Measurements from ENCODE around the gene IL1A. TPM values are rescaled to one million over a fixed set of nuclear protein-coding genes. Genes with fewer than 3 reads are reported as not detected.
A peak's percentile ranks its signal among the peaks of the same experiment; 100 is the strongest.

The IL1A gene
- total RNA-seq, 1 donor from 2014 or later: 3.2 TPM

DNA sequence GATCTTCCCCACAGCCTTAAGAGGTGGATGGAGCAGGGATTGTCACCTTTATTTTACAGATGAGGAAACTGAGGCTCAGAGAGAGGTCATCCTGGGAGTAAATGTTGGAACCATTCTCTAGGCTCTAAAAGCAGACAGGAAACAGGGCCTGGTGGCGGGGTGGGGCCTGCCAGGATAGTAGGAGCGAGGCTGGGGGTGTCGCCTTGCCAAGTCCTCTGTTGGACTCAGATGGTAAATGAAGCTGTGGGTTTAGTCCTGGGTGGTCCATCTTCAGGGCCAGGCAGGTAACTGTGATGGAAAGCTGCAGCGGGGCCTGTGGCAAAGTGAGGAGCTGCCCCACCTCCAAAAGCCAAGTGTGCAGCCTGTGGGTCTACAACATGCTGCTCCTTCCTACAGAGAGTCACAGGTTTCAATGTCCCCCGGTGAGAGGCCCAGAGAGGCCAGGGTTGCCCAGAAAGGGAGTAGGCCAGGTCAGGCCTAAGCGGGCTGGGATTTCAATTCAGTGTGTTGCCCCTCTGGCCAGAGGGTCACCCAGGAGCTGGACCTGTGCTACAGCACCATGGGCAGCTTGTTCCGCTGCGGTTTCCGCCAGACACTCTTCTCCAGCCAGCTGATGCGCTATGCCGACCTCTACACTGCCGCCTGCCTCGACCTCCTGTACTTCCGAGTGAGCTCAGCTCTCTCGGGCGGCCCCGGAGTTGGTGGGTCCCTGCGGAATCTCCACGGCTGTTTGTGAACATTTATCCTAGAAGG is 56.8 kb downstream of the IL1A start:
- DNase-seq (ENCODE audit: low spot score): no peak
- Histone ChIP-seq H2AFZ (replicated peaks) (no peak overlapping the region), H3K27ac (no peak overlapping the region), H3F3A (ENCODE audit: low read depth) (no peaks in the 10 kb centered on the region), H3K9me3 (ENCODE audit: low read depth) (no peaks in the 10 kb centered on the region), H3K4me1 (no peaks in the 10 kb centered on the region), H3K4me3 (no peak overlapping the region), H3K4me2 (no peak overlapping the region), H3K9ac (no peak overlapping the region), H4K20me1 (ENCODE audit: low read depth) (no peaks in the 10 kb centered on the region), H3K79me2 (ENCODE audit: low read depth) (no peaks in the 10 kb centered on the region), H3K36me3 (no peaks in the 10 kb centered on the region), H3K27me3 (no peaks in the 10 kb centered on the region)
- Mint-ChIP-seq H3K9me3 (no peaks in the 10 kb centered on the region), H3K4me1 (no peaks in the 10 kb centered on the region), H3K27me3 (ENCODE audit: insufficient read depth, low read depth) (peaks cover 4% of the 10 kb centered on the region), H3K4me3 (no peak overlapping the region), H3K27ac (no peak overlapping the region), H3K36me3 (no peaks in the 10 kb centered on the region)
- TF ChIP-seq EZH2 (IDR thresholded peaks at IDR 0.05): no peak

DNA sequence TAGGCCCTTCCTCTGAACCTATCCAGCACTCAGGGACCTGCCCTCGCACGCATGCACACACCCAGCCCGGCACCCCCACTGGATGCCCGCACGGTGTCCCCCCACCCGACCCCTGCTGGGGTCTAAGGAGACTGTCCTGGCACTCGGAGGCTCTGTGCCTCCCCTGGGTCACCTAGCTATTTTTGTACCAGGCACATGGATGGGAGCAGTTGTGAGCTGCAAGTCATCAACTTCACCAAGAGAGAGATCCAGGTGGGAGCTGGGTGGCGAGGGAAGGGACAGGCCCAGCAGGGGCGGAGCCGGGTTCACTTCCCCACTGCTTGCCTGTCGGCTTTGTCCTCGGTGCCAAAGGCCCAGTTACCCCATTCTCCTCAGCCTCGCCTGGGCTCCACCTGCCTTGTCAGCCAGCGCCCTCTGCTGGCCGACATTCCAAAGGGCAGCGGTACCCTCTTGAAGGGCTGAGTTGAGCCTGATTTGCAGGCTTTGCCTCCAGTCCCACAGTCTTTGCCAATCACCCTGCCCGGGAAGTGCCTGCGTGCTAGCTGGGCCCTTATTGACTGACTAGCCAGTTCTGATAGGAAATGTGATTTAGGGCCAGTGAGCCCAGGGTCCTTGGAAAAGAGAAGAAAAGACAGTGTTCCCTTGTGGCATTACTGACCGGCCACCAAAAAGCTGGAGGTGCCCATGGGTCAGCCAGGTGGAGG is 57.7 kb downstream of the IL1A start:
- no peaks in the 10 kb centered on the region for H3K27me3 ChIP-seq
- no peak overlapping the region for H3K4me3 ChIP-seq
- no peaks in the 10 kb centered on the region for H3K79me2 ChIP-seq (ENCODE audit: low read depth)
- no peaks in the 10 kb centered on the region for H4K20me1 ChIP-seq (ENCODE audit: low read depth)
- TF ChIP-seq EZH2phosphoT487 (IDR thresholded peaks at IDR 0.05): no peak
- TF ChIP-seq, protein P1, sequence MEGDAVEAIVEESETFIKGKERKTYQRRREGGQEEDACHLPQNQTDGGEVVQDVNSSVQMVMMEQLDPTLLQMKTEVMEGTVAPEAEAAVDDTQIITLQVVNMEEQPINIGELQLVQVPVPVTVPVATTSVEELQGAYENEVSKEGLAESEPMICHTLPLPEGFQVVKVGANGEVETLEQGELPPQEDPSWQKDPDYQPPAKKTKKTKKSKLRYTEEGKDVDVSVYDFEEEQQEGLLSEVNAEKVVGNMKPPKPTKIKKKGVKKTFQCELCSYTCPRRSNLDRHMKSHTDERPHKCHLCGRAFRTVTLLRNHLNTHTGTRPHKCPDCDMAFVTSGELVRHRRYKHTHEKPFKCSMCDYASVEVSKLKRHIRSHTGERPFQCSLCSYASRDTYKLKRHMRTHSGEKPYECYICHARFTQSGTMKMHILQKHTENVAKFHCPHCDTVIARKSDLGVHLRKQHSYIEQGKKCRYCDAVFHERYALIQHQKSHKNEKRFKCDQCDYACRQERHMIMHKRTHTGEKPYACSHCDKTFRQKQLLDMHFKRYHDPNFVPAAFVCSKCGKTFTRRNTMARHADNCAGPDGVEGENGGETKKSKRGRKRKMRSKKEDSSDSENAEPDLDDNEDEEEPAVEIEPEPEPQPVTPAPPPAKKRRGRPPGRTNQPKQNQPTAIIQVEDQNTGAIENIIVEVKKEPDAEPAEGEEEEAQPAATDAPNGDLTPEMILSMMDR (IDR thresholded peaks at IDR 0.05): peak; percentile 98
- no peaks in the 10 kb centered on the region for H3F3A ChIP-seq (ENCODE audit: low read depth)
- H3K9me3 ChIP-seq (ENCODE audit: low read depth): no peaks in the 10 kb centered on the region
- H3K27me3 Mint-ChIP-seq (ENCODE audit: insufficient read depth, low read depth): peaks cover 4% of the 10 kb centered on the region
- no peak overlapping the region for H3K4me2 ChIP-seq
- no peaks in the 10 kb centered on the region for H3K4me1 ChIP-seq
- no peak overlapping the region for H3K9ac ChIP-seq
- H3K36me3 ChIP-seq: no peaks in the 10 kb centered on the region
- no peak overlapping the region for H3K4me3 Mint-ChIP-seq
- H3K27ac ChIP-seq: no peak overlapping the region
- H2AFZ ChIP-seq (replicated peaks): peak overlapping the region; percentile 97
- H3K9me3 Mint-ChIP-seq: no peaks in the 10 kb centered on the region
- no peaks in the 10 kb centered on the region for H3K36me3 Mint-ChIP-seq
- peak; percentile 95 for DNase-seq (ENCODE audit: low spot score)
- H3K4me1 Mint-ChIP-seq: no peaks in the 10 kb centered on the region
- H3K27ac Mint-ChIP-seq: peak overlapping the region; percentile 66

DNA sequence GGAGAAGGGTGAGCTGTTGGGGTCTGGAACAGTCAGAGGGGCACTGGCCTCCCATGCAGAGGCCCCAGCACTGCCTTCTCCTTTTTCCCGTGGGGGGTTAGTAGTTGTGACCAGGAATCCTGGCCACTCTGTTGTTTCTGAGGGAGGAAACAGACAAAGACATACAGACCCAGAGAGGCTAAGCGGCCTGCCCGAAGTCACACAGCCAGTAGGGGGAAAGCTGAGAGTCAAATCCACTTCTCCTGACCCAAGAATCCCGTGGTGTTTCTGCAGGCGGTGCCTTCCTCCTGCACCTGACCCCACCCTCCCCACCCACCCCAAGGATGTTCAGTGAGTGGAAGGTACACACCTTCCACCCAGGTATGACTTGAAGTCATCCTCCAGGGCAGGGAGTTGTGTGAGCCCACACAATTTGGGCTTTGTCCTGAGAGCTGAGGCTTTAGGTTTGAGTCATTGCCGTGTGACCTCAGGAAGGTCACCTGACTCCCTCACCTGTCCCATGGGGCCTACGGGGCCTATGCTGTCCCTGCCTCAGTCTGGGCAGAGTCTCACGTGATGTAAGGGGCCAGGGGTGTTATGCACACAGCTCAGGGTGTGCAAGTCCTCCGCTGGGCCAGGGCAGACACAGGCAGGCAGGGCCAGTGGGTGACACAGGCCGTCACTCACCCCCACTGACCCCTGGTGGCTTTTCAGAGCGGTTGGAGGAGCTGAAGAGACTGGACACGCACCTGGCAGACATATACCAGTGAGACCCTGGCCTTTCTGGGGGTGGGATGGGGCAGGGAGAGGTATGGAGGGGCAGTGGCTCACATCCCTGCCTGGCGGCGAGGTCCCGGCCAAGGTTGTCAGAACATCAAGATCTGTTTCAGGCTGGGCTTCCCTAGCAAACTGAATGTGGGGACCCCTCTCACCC is 58.5 kb downstream of the IL1A start:
- Histone ChIP-seq H4K20me1 (ENCODE audit: low read depth) (no peaks in the 10 kb centered on the region), H3K4me1 (no peaks in the 10 kb centered on the region), H3K36me3 (no peaks in the 10 kb centered on the region), H3K4me3 (no peak overlapping the region), H2AFZ (replicated peaks) (peak overlapping the region; percentile 97), H3K9ac (no peak overlapping the region), H3K27me3 (no peaks in the 10 kb centered on the region), H3F3A (ENCODE audit: low read depth) (no peaks in the 10 kb centered on the region), H3K27ac (no peak overlapping the region), H3K9me3 (ENCODE audit: low read depth) (no peaks in the 10 kb centered on the region), H3K4me2 (no peak overlapping the region), H3K79me2 (ENCODE audit: low read depth) (no peaks in the 10 kb centered on the region)
- Mint-ChIP-seq H3K9me3 (no peaks in the 10 kb centered on the region), H3K27ac (no peak overlapping the region), H3K4me1 (no peaks in the 10 kb centered on the region), H3K4me3 (no peak overlapping the region), H3K27me3 (ENCODE audit: insufficient read depth, low read depth) (peaks cover 4% of the 10 kb centered on the region), H3K36me3 (no peaks in the 10 kb centered on the region)
- peak; percentile 18 for DNase-seq (ENCODE audit: low spot score)
- TF ChIP-seq EZH2phosphoT487 (IDR thresholded peaks at IDR 0.05) (no peak), EZH2 (IDR thresholded peaks at IDR 0.05) (no peak)
- TF ChIP-seq, protein P1 (IDR thresholded peaks at IDR 0.05): no peak
